Measurements from ENCODE around the gene FBXL7. TPM values are rescaled to one million over a fixed set of nuclear protein-coding genes. Genes with fewer than 3 reads are reported as not detected.

FBXL7 gene
- total and polyA plus RNA-seq, 2 donors (not counting 1 experiment from before 2014, with no cell fraction given), result not detected

GRCh38 chr5:15558240-15558639 lies 58.3 kb downstream of the FBXL7 start:
- no peak for DNase-seq

GRCh38 chr5:15558681-15559080 lies 58.7 kb downstream of the FBXL7 start:
- no peaks in the 10 kb centered on the region for H3K79me2 ChIP-seq (ENCODE audit: control insufficient read depth, insufficient read depth, low read length)
- H2AFZ ChIP-seq (ENCODE audit: insufficient read depth, low read depth, low read length, poor library complexity, severe bottlenecking), result no peak overlapping the region
- TF ChIP-seq EZH2 (IDR thresholded peaks at IDR 0.05; ENCODE audit: borderline replicate concordance, insufficient read depth, low read depth, low read length, poor library complexity, severe bottlenecking) (no peak), CTCF (IDR thresholded peaks at IDR 0.05) (no peak)
- H3K9ac ChIP-seq (ENCODE audit: low read length), result no peak overlapping the region
- H3K27me3 Mint-ChIP-seq, result no peaks in the 10 kb centered on the region
- no peaks in the 10 kb centered on the region for H3K9me3 ChIP-seq (ENCODE audit: control extremely low read depth in 1 of 3, control insufficient read depth in 2 of 3, insufficient read depth in 1 of 3, low read length in 2 of 3)
- H3K36me3 ChIP-seq (replicated peaks in 1 of 2; ENCODE audit: control extremely low read depth in 1 of 2, control insufficient read depth in 1 of 2, extremely low read depth in 1 of 2, insufficient read depth in 2 of 2, low read length in 1 of 2), result no peaks in the 10 kb centered on the region
- H3K27me3 ChIP-seq (replicated peaks in 1 of 4; ENCODE audit: control extremely low read depth in 1 of 4, control insufficient read depth in 3 of 4, insufficient read depth in 4 of 4, low read length in 3 of 4), result no peaks in the 10 kb centered on the region
- no peaks in the 10 kb centered on the region for H3K4me1 ChIP-seq (ENCODE audit: control insufficient read depth in 2 of 2, insufficient read depth in 2 of 2, low read length in 2 of 2)
- H3K27ac Mint-ChIP-seq, result no peak overlapping the region
- 100% methylated on average over 2 of the region's 4 CpGs for WGBS (ENCODE audit: insufficient coverage)
- no peak overlapping the region for H3K27ac ChIP-seq (ENCODE audit: low read length in 2 of 2)
- no peaks in the 10 kb centered on the region for H3K9me3 Mint-ChIP-seq (ENCODE audit: insufficient read depth)
- no peaks in the 10 kb centered on the region for H3K4me1 Mint-ChIP-seq
- H3K4me3 ChIP-seq (ENCODE audit: control extremely low read depth in 1 of 5, extremely low read depth in 1 of 5, insufficient read depth in 1 of 5, low read depth in 2 of 5, low read length in 4 of 5), result no peak overlapping the region
- intact Hi-C loops (cut with micrococcal nuclease), result no loop called here
- no peak overlapping the region for H3K4me3 Mint-ChIP-seq
- CTCF ChIA-PET, result no interaction called here
- no peak overlapping the region for H3K4me2 ChIP-seq (replicated peaks; ENCODE audit: low read depth, low read length, poor library complexity, severe bottlenecking)
- H4K20me1 ChIP-seq (ENCODE audit: control insufficient read depth, insufficient read depth, low read length, poor library complexity, severe bottlenecking), result no peaks in the 10 kb centered on the region
- no peak for DNase-seq
- no peak for ATAC-seq (ENCODE audit: low read depth)
- POLR2A ChIA-PET, result no interaction called here

More at GRCh38 chr5:15558240-15558639, 58.3 kb downstream of the FBXL7 start:
- H3K9ac ChIP-seq (ENCODE audit: low read length), result no peak overlapping the region
- H3K27ac Mint-ChIP-seq, result no peak overlapping the region
- TF ChIP-seq EZH2 (IDR thresholded peaks at IDR 0.05; ENCODE audit: borderline replicate concordance, insufficient read depth, low read depth, low read length, poor library complexity, severe bottlenecking), result no peak
- TF ChIP-seq CTCF (IDR thresholded peaks at IDR 0.05), result no peak
- H3K9me3 Mint-ChIP-seq (ENCODE audit: insufficient read depth), result no peaks in the 10 kb centered on the region
- no peaks in the 10 kb centered on the region for H3K27me3 ChIP-seq (replicated peaks in 1 of 4; ENCODE audit: control extremely low read depth in 1 of 4, control insufficient read depth in 3 of 4, insufficient read depth in 4 of 4, low read length in 3 of 4)
- ChIA-PET CTCF (no interaction called here), POLR2A (no interaction called here)
- H3K4me2 ChIP-seq (replicated peaks; ENCODE audit: low read depth, low read length, poor library complexity, severe bottlenecking), result no peak overlapping the region
- no peaks in the 10 kb centered on the region for H3K4me1 ChIP-seq (ENCODE audit: control insufficient read depth in 2 of 2, insufficient read depth in 2 of 2, low read length in 2 of 2)
- no peaks in the 10 kb centered on the region for H3K27me3 Mint-ChIP-seq
- no peaks in the 10 kb centered on the region for H4K20me1 ChIP-seq (ENCODE audit: control insufficient read depth, insufficient read depth, low read length, poor library complexity, severe bottlenecking)
- H3K4me1 Mint-ChIP-seq, result no peaks in the 10 kb centered on the region
- no CpG with 5 or more reads among the region's 2 CpGs for WGBS (ENCODE audit: insufficient coverage)
- no peak overlapping the region for H3K4me3 Mint-ChIP-seq
- H3K27ac ChIP-seq (ENCODE audit: low read length in 2 of 2), result no peak overlapping the region
- no peak overlapping the region for H2AFZ ChIP-seq (ENCODE audit: insufficient read depth, low read depth, low read length, poor library complexity, severe bottlenecking)
- H3K79me2 ChIP-seq (ENCODE audit: control insufficient read depth, insufficient read depth, low read length), result no peaks in the 10 kb centered on the region
- no peak overlapping the region for H3K4me3 ChIP-seq (ENCODE audit: control extremely low read depth in 1 of 5, extremely low read depth in 1 of 5, insufficient read depth in 1 of 5, low read depth in 2 of 5, low read length in 4 of 5)
- no peaks in the 10 kb centered on the region for H3K36me3 ChIP-seq (replicated peaks in 1 of 2; ENCODE audit: control extremely low read depth in 1 of 2, control insufficient read depth in 1 of 2, extremely low read depth in 1 of 2, insufficient read depth in 2 of 2, low read length in 1 of 2)
- no peak for ATAC-seq (ENCODE audit: low read depth)
- H3K9me3 ChIP-seq (ENCODE audit: control extremely low read depth in 1 of 3, control insufficient read depth in 2 of 3, insufficient read depth in 1 of 3, low read length in 2 of 3), result no peaks in the 10 kb centered on the region
- intact Hi-C loops (cut with micrococcal nuclease), result no loop called here

Measured in B cell (primary cell).